HepG2 (cell line): Measurements from ENCODE around the gene PTCH1. TPM values are rescaled to one million over a fixed set of nuclear protein-coding genes. Genes with fewer than 3 reads are reported as not detected.
A peak's percentile ranks its signal among the peaks of the same experiment; 100 is the strongest.

Experiments
- ATAC-seq: fragments of 200-7000 bp; cut with Tn5 transposase; 3 replicates; pipeline ENCODE4 v1.9.1; 2020; ENCODE audit warnings: mild to moderate bottlenecking, moderate library complexity
- Bru-seq: library from RNA; stranded (reverse); fragments of 400-500 nt; gene quantifications from one replicate; lab custom pipeline; 2021; lab: Mats Ljungman, UMichigan
- BruChase-seq, 2 experiments: library from RNA; stranded (reverse); fragments of 400-500 nt; gene quantifications; one replicate each; lab custom pipeline; 2021; lab: Mats Ljungman, UMichigan
- BruUV-seq: library from RNA; stranded (reverse); fragments of 400-500 nt; replicated peaks from 2 replicates; lab custom pipeline; 2021; lab: Mats Ljungman, UMichigan
- CTCF ChIA-PET: fragments of 300-600 bp; formaldehyde crosslinking; extraction: SDS; loops from one replicate; lab custom pipeline; 2021; ENCODE audit warnings: low total read pairs, inconsistent platforms, low intra/inter-chr PET ratio; lab: Yijun Ruan, JAX
- POLR2A ChIA-PET: fragments of 350-600 bp; sonication (Branson Sonifier 250); formaldehyde crosslinking; loops from one replicate; lab custom pipeline; 2020; ENCODE audit warnings: antibody characterized with exemption, inconsistent platforms; lab: Yijun Ruan, JAX
- DNase-seq: peaks from one replicate; pipeline ENCODE4 v3.0.0-alpha.2; 2015; ENCODE audit warnings: low spot score
- FAIRE-seq: peaks from 3 replicates; lab custom pipeline; 2011; peaks lifted over from hg19 to GRCh38; lab: Jason Lieb, UNC
- H2AFZ ChIP-seq: one replicate; pipeline ENCODE4 v1.6.1; 2011; ENCODE audit warnings: low read length, inconsistent platforms
- H3K27ac ChIP-seq: fragments of 300-600 bp; 3 replicates; pipeline ENCODE4 v1.8.0; 2011; ENCODE audit warnings: mixed run types, mild to moderate bottlenecking, mixed read lengths, low read length, inconsistent platforms; ENCODE audit not compliant: insufficient read depth; ENCODE audit errors: extremely low read length
- H3K27me3 ChIP-seq, 2 experiments: fragments of 200-600 bp in 1 of 2; 2 replicates in 1 of 2; 3 replicates in 1 of 2; pipeline versions ENCODE4 v1.6.0 to v1.8.0; 2011; ENCODE audit warnings: low read length in 2 of 2, mild to moderate bottlenecking in 2 of 2, moderate library complexity in 2 of 2, inconsistent platforms in 1 of 2; ENCODE audit not compliant: insufficient read depth in 2 of 2, control insufficient read depth in 1 of 2
- H3K36me3 ChIP-seq, 2 experiments: fragments of 200-600 bp in 1 of 2; replicated peaks in 1 of 2; 2 replicates in 1 of 2; 3 replicates in 1 of 2; pipeline versions ENCODE4 v1.5.1 to v1.8.0; 2011; ENCODE audit warnings: low read length in 2 of 2, inconsistent platforms in 1 of 2; ENCODE audit not compliant: insufficient read depth in 2 of 2, control insufficient read depth in 1 of 2
- H3K4me1 ChIP-seq: 2 replicates; pipeline ENCODE4 v1.5.1; 2012; ENCODE audit warnings: low read length, inconsistent platforms; ENCODE audit not compliant: insufficient read depth
- H3K4me2 ChIP-seq: 2 replicates; pipeline ENCODE4 v1.6.0; 2011; ENCODE audit warnings: low read depth, low read length, inconsistent platforms
- H3K4me3 ChIP-seq, 3 experiments: fragments of 200-600 bp in 1 of 3; sonication (generic), shearing (Covaris generic) in 1 of 3; replicated peaks in 1 of 3; 2 replicates each; pipeline ENCODE4 v1.5.1; 2011 to 2016; ENCODE audit warnings: low read length in 3 of 3, inconsistent platforms in 2 of 3, low read depth in 2 of 3, mild to moderate bottlenecking in 2 of 3, control low read depth in 1 of 3, mixed read lengths in 1 of 3; ENCODE audit not compliant: insufficient read depth in 1 of 3
- H3K79me2 ChIP-seq: one replicate; pipeline ENCODE4 v1.6.1; 2011; ENCODE audit warnings: low read length, inconsistent platforms; ENCODE audit not compliant: insufficient read depth
- H3K9ac ChIP-seq: 2 replicates; pipeline ENCODE4 v1.6.0; 2011; ENCODE audit warnings: mild to moderate bottlenecking, low read depth, low read length, inconsistent platforms; ENCODE audit not compliant: insufficient read depth
- H3K9me3 ChIP-seq: 2 replicates; pipeline ENCODE4 v1.5.1; 2012; ENCODE audit warnings: mild to moderate bottlenecking, low read length
- H4K20me1 ChIP-seq: 2 replicates; pipeline ENCODE4 v1.6.0; 2011; ENCODE audit warnings: inconsistent platforms, mild to moderate bottlenecking, low read length, moderate library complexity; ENCODE audit not compliant: insufficient read depth
- BORCS8-MEF2B ChIP-seq: sonication (generic); formaldehyde crosslinking; IDR thresholded peaks from 2 replicates; pipeline ENCODE4 v1.8.0; 2022; ENCODE audit warnings: mild to moderate bottlenecking, missing genetic modification reagents
- CEBPG ChIP-seq: IDR thresholded peaks from 2 replicates; pipeline ENCODE4 v1.6.1; 2016
- HIVEP1 ChIP-seq: sonication (generic); formaldehyde crosslinking; IDR thresholded peaks from 2 replicates; pipeline ENCODE4 v1.4.0; 2020; ENCODE audit warnings: mild to moderate bottlenecking, missing genetic modification reagents
- JARID2 ChIP-seq: sonication (generic); formaldehyde crosslinking; IDR thresholded peaks from 2 replicates; pipeline ENCODE4 v1.8.1; 2023; ENCODE audit warnings: missing genetic modification reagents, inconsistent platforms; ENCODE audit not compliant: insufficient replicate concordance
- NFE2L1 ChIP-seq: sonication (generic); formaldehyde crosslinking; IDR thresholded peaks from 2 replicates; pipeline ENCODE4 v1.4.0; 2020; ENCODE audit warnings: missing genetic modification reagents, mild to moderate bottlenecking, borderline replicate concordance
- POLR2AphosphoS2 ChIP-seq: IDR thresholded peaks from 2 replicates; pipeline ENCODE4 v1.6.1; 2011; ENCODE audit warnings: low read depth, low read length, improper control_type of control experiment
- TBP ChIP-seq: sonication (generic); formaldehyde crosslinking; IDR thresholded peaks from 2 replicates; pipeline ENCODE4 v1.5.0; 2020; ENCODE audit warnings: missing genetic modification reagents
- ZKSCAN8 ChIP-seq: IDR thresholded peaks from 2 replicates; pipeline ENCODE4 v1.6.1; 2016; ENCODE audit warnings: borderline replicate concordance, missing genetic modification reagents, missing compliant biosample characterization
- ZNF234 ChIP-seq: sonication (generic); formaldehyde crosslinking; conservative IDR thresholded peaks from 2 replicates; pipeline ENCODE4 v1.5.1; 2020; ENCODE audit warnings: mild to moderate bottlenecking, missing genetic modification reagents
- ZNF678 ChIP-seq: sonication (generic); formaldehyde crosslinking; IDR thresholded peaks from 2 replicates; pipeline ENCODE4 v1.4.0; 2020; ENCODE audit warnings: mild to moderate bottlenecking, missing genetic modification reagents
- ZNF709 ChIP-seq: sonication (generic); formaldehyde crosslinking; IDR thresholded peaks from 2 replicates; pipeline ENCODE4 v1.5.0; 2020; ENCODE audit warnings: mild to moderate bottlenecking, missing genetic modification reagents
- WGBS: methylation state at CpG from one replicate; pipeline ENCODE4 v1.1.6; 2017; ENCODE audit warnings: low lambda C conversion rate; 5-methylcytosine and 5-hydroxymethylcytosine counted together
- in situ Hi-C: cut with HindIII; loops from 2 replicates; pipeline ENCODE4 v1.10.0; 2017; ENCODE audit warnings: low pct_unique_long_range_greater_than_20kb; ENCODE audit not compliant: extremely low pct_ligation_motif_present
- intact Hi-C: fragments of 100-400 bp; cut with micrococcal nuclease; formaldehyde crosslinking; loops from one replicate; pipeline ENCODE4 v1.10.0; 2022; ENCODE audit not compliant: unreplicated experiment
- long read RNA-seq, 2 experiments: library from RNA in 1 of 2; library from polyadenylated mRNA in 1 of 2; stranded (forward) in 1 of 2; unstranded in 1 of 2; transcript quantifications; one replicate each; pipeline ENCODE4 v2.0.0, GENCODE V29; 2019 to 2022
- polyA minus RNA-seq, 3 experiments: library from RNA; depleted of rRNA, polyadenylated mRNA; stranded (reverse); fragments of >200 nt; gene quantifications; 2 replicates each; pipeline ENCODE4 v1.2.3, GENCODE V29; 2011; ENCODE audit warnings: low replicate concordance in 1 of 3
- polyA plus RNA-seq, 8 experiments: library from polyadenylated mRNA; depleted of rRNA in 3 of 8; stranded (reverse) in 7 of 8; unstranded in 1 of 8; fragments of >200 nt; fragmentation: Illumina TruSeq in 4 of 8; extraction: Trizol in 4 of 8; gene quantifications; 2 replicates each; pipeline versions ENCODE4 v1.2.1 to v1.2.3, GENCODE V29; 2011 to 2016; ENCODE audit warnings: low read depth in 4 of 8, missing spikeins in 1 of 8, mixed read lengths in 1 of 8; ENCODE audit not compliant: insufficient read depth in 1 of 8
- total RNA-seq, 5 experiments: library from RNA; depleted of rRNA; stranded (reverse); fragments of >200 nt; fragmentation: Illumina TruSeq; extraction: Trizol; gene quantifications; 2 replicates each; pipeline ENCODE4 v1.2.3, GENCODE V29; 2016; ENCODE audit warnings: low read depth in 1 of 5
- TF ChIP-seq, protein P1 (sequence below): sonication (generic); formaldehyde crosslinking; IDR thresholded peaks from 2 replicates; pipeline ENCODE4 v1.8.0; 2022; ENCODE audit warnings: mild to moderate bottlenecking, missing genetic modification reagents; ENCODE audit not compliant: insufficient replicate concordance
- TF ChIP-seq, protein P2 (sequence below): IDR thresholded peaks from 2 replicates; pipeline ENCODE4 v1.4.0; 2020; ENCODE audit warnings: mild to moderate bottlenecking, missing genetic modification reagents

Gene PTCH1
- 2.6 and 2.8 TPM in 2 replicates for total RNA-seq (2016; rRNA removed; fragmentation: Illumina TruSeq; extraction: Trizol)
- total RNA-seq (2016; cell fraction: cytosol; rRNA removed; fragmentation: Illumina TruSeq; extraction: Trizol; ENCODE audit: low read depth) = 1.5 and 2.5 TPM in 2 replicates
- 2.4 and 2.8 TPM in 2 replicates for total RNA-seq (2016; cell fraction: insoluble cytoplasmic fraction; rRNA removed; fragmentation: Illumina TruSeq; extraction: Trizol)
- total RNA-seq (2016; cell fraction: membrane; rRNA removed; fragmentation: Illumina TruSeq; extraction: Trizol) = 2.2 TPM in 2 replicates
- total RNA-seq (2016; cell fraction: nucleus; rRNA removed; fragmentation: Illumina TruSeq; extraction: Trizol) = 5.0 and 8.5 TPM in 2 replicates
- 2.9 and 3.9 TPM in 2 replicates for polyA plus RNA-seq (2011; rRNA removed)
- polyA plus RNA-seq (2011; cell fraction: cytosol; rRNA removed) = 1.6 and 1.7 TPM in 2 replicates
- polyA plus RNA-seq (2011; cell fraction: nucleus; rRNA removed) = 10.6 TPM in 2 replicates
- polyA plus RNA-seq (2012) = 4.2 and 4.9 TPM in 2 replicates
- polyA plus RNA-seq (2016; cell fraction: cytosol; fragmentation: Illumina TruSeq; extraction: Trizol; ENCODE audit: low read depth) = 0.23 and 0.42 TPM in 2 replicates
- polyA plus RNA-seq (2016; cell fraction: insoluble cytoplasmic fraction; fragmentation: Illumina TruSeq; extraction: Trizol; ENCODE audit: low read depth) = 1.0 and 3.0 TPM in 2 replicates
- 0.34 and 0.76 TPM in 2 replicates for polyA plus RNA-seq (2016; cell fraction: membrane; fragmentation: Illumina TruSeq; extraction: Trizol; ENCODE audit: low read depth)
- 8.5 and 10.5 TPM in 2 replicates for polyA plus RNA-seq (2016; cell fraction: nucleus; fragmentation: Illumina TruSeq; extraction: Trizol; ENCODE audit: insufficient read depth, low read depth)
- polyA minus RNA-seq (2011; rRNA and poly(A)+ RNA removed; ENCODE audit: low replicate concordance) = 12.2 and 12.3 TPM in 2 replicates
- polyA minus RNA-seq (2011; cell fraction: cytosol; rRNA and poly(A)+ RNA removed) = 5.9 and 10.5 TPM in 2 replicates
- polyA minus RNA-seq (2011; cell fraction: nucleus; rRNA and poly(A)+ RNA removed) = 13.8 and 22.4 TPM in 2 replicates
- Bru-seq, nascent RNA = percentile 65 among the genes with signal in this experiment
- percentile 64 among the genes with signal in this experiment for BruChase-seq, experiment 1, labeled RNA remaining after a 6-hour chase
- percentile 59 among the genes with signal in this experiment for BruChase-seq, experiment 2, labeled RNA remaining after a 2-hour chase
- long read RNA-seq, experiment 1, partial matches to known transcripts = 0 of 2 reads
- long read RNA-seq, experiment 1, other reads (novel, unspliced or antisense) = 2 of 2 reads
- long read RNA-seq, experiment 2, full-length matches to known transcripts = 3 of 11 reads
- long read RNA-seq, experiment 2, partial matches to known transcripts = 2 of 11 reads
- long read RNA-seq, experiment 2, other reads (novel, unspliced or antisense) = 6 of 11 reads

DNA sequence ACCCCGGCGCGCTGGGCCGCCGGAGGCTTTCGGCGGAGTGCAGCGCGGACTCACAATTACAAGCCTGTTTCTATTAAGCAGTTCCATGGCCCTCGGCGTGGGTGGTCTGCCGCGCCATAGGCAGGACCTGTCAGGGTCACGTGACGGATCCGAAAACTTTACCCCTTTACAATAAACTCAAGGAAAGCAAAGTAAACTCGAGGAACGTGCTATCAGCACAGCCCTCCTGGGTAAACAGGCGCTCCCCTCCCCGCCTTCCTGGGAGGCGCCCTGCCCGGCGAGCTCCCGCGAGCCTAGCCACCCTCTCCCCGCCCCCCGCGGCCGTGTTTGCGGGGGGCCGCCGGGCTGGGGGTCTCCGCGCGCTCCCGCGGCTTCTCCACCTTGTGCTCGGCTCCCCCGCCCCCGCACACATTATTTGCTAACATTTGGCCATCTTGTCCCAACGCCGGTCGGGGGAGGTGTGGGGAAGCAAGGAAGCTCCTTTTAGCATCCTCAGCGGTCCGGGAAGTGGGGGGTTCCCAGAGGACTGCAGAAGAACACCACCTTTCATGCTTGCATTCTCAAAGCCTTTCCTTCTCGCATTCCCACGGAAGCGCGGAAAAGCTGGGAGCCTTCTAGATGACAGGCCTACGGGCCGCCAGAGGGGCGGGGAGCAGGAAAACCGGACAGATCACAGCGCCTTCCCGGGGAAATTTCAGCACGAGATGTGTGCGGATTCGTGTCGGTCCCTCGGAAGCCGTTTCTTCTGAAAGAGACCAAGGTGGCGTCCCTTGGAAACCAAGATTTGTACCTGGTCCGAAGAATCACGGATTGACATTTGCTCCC lies at the start of gene PTCH1:
PTCH1 (minus strand) TSS at position 238 of the 825 bp plus-strand sequence.
- no peak for FAIRE-seq
- TF ChIP-seq ZNF678 = no peak
- no peak for TF ChIP-seq CEBPG (CRISPR knock-in tag)
- TF ChIP-seq BORCS8-MEF2B = no peak
- no peak for TF ChIP-seq JARID2 (CRISPR knock-in tag)
- TF ChIP-seq TBP (CRISPR knock-in tag) = no peak
- TF ChIP-seq NFE2L1 (CRISPR knock-in tag) = no peak
- no peak for TF ChIP-seq HIVEP1 (CRISPR knock-in tag)
- TF ChIP-seq, protein P1, sequence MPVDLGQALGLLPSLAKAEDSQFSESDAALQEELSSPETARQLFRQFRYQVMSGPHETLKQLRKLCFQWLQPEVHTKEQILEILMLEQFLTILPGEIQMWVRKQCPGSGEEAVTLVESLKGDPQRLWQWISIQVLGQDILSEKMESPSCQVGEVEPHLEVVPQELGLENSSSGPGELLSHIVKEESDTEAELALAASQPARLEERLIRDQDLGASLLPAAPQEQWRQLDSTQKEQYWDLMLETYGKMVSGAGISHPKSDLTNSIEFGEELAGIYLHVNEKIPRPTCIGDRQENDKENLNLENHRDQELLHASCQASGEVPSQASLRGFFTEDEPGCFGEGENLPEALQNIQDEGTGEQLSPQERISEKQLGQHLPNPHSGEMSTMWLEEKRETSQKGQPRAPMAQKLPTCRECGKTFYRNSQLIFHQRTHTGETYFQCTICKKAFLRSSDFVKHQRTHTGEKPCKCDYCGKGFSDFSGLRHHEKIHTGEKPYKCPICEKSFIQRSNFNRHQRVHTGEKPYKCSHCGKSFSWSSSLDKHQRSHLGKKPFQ (CRISPR knock-in tag) = no peak
- no peak for TF ChIP-seq POLR2AphosphoS2
- TF ChIP-seq ZKSCAN8 = no peak
- TF ChIP-seq ZNF234 = no peak
- TF ChIP-seq, protein P2, sequence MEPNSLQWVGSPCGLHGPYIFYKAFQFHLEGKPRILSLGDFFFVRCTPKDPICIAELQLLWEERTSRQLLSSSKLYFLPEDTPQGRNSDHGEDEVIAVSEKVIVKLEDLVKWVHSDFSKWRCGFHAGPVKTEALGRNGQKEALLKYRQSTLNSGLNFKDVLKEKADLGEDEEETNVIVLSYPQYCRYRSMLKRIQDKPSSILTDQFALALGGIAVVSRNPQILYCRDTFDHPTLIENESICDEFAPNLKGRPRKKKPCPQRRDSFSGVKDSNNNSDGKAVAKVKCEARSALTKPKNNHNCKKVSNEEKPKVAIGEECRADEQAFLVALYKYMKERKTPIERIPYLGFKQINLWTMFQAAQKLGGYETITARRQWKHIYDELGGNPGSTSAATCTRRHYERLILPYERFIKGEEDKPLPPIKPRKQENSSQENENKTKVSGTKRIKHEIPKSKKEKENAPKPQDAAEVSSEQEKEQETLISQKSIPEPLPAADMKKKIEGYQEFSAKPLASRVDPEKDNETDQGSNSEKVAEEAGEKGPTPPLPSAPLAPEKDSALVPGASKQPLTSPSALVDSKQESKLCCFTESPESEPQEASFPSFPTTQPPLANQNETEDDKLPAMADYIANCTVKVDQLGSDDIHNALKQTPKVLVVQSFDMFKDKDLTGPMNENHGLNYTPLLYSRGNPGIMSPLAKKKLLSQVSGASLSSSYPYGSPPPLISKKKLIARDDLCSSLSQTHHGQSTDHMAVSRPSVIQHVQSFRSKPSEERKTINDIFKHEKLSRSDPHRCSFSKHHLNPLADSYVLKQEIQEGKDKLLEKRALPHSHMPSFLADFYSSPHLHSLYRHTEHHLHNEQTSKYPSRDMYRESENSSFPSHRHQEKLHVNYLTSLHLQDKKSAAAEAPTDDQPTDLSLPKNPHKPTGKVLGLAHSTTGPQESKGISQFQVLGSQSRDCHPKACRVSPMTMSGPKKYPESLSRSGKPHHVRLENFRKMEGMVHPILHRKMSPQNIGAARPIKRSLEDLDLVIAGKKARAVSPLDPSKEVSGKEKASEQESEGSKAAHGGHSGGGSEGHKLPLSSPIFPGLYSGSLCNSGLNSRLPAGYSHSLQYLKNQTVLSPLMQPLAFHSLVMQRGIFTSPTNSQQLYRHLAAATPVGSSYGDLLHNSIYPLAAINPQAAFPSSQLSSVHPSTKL (CRISPR knock-in tag) = 0 out of 2 replicates have a peak, but pooled peaks have one; percentile 32
- no peak for TF ChIP-seq ZNF709 (CRISPR knock-in tag)

More for the DNA sequence above, at the start of gene PTCH1:
- Histone ChIP-seq H3K4me1 (peaks cover 27% of the 10 kb centered on the region), H4K20me1 (no peaks in the 10 kb centered on the region), H3K9me3 (no peaks in the 10 kb centered on the region), H3K27ac (no peak within 1 kb of the TSS), H3K27me3 (peaks cover 7 to 45% of the 10 kb centered on the region in 2 experiments; a peak in 4 of 5 replicates), H3K4me3 (peak within 1 kb of the TSS; percentile 59 to 73 (median 68)), H3K36me3 (no peaks in the 10 kb centered on the region), H3K9ac (no peak within 1 kb of the TSS), H2AFZ (no peak within 1 kb of the TSS), H3K4me2 (peak within 1 kb of the TSS; percentile 93), H3K79me2 (peaks cover under 1% of the 10 kb centered on the region)
- DNase-seq = no peak
- intact Hi-C loops = loop anchor here (10.0 kb wide), 3 partner anchors 208 to 698 kb away; no protein-coding TSS in a partner anchor
- BruUV-seq = no TSS peak
- 13% methylated on average over 41 of the region's 64 CpGs for WGBS
- CTCF ChIA-PET = no interaction called here
- ATAC-seq = peak; percentile 59
- POLR2A ChIA-PET = interaction anchor here (1.7 kb wide), 1 partner anchor 10 kb away, joined by 3 read pairs; no protein-coding TSS in a partner anchor
- in situ Hi-C loops = no loop called here
